22Rv1 (cell line): Measurements from ENCODE around the gene CLDN11.

Experiments
- CTCF ChIP-seq: fragments of 450-650 bp; IDR thresholded peaks from 2 replicates; pipeline ENCODE4 v1.5.1; 2017; ENCODE audit warnings: mild to moderate bottlenecking
- ZFX ChIP-seq: fragments of 450-650 bp; IDR thresholded peaks from 2 replicates; pipeline ENCODE4 v1.6.1; 2017; ENCODE audit warnings: antibody characterized with exemption, borderline replicate concordance

- no peak for TF ChIP-seq CTCF
- no peak for TF ChIP-seq ZFX
Observed at GRCh38 chr3:170463011-170463410, 44.3 kb downstream of the CLDN11 start.
